LNCAP (cell line): ENCODE measurements around the gene SCN2A.

Experiments
- TF ChIP-seq, protein P1 (sequence below): fragments of 450-650 bp; IDR thresholded peaks from 2 replicates; pipeline ENCODE4 v1.5.1; 2017; ENCODE audit warnings: mild to moderate bottlenecking

Gene SCN2A

DNA sequence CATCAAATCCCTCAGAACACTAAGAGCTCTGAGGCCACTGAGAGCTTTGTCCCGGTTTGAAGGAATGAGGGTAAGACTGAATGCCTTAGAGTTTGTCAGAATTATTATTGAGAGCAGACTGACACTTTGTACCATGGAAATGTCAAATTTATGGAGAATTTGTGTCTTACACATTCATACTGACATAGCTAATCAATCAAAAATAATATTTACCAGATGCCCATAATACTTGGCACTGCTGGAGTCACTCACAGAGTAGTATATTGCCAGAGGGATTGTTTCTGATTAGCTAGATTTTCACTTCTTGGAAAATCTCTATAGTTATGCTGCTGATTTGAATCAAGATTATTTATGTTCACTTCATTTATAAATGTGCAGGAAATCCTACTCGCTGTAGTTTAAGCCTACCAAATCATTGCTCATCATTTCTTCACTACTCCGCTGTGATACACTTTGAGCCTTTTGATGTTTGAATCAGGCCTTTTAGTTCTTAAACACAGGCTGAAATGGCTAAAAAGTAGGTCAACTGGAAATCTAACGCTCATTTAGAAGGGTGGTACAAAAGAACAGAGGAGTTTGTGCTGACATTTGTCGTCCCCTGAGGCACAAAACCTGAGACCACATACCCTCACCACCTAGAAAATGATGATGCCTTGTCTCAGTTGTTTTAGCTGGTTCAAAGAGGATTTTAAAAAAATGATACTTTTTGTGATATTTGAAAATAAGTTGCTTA is 134.2 kb downstream of the SCN2A start:
- TF ChIP-seq, protein P1, sequence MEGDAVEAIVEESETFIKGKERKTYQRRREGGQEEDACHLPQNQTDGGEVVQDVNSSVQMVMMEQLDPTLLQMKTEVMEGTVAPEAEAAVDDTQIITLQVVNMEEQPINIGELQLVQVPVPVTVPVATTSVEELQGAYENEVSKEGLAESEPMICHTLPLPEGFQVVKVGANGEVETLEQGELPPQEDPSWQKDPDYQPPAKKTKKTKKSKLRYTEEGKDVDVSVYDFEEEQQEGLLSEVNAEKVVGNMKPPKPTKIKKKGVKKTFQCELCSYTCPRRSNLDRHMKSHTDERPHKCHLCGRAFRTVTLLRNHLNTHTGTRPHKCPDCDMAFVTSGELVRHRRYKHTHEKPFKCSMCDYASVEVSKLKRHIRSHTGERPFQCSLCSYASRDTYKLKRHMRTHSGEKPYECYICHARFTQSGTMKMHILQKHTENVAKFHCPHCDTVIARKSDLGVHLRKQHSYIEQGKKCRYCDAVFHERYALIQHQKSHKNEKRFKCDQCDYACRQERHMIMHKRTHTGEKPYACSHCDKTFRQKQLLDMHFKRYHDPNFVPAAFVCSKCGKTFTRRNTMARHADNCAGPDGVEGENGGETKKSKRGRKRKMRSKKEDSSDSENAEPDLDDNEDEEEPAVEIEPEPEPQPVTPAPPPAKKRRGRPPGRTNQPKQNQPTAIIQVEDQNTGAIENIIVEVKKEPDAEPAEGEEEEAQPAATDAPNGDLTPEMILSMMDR, result no peak

DNA sequence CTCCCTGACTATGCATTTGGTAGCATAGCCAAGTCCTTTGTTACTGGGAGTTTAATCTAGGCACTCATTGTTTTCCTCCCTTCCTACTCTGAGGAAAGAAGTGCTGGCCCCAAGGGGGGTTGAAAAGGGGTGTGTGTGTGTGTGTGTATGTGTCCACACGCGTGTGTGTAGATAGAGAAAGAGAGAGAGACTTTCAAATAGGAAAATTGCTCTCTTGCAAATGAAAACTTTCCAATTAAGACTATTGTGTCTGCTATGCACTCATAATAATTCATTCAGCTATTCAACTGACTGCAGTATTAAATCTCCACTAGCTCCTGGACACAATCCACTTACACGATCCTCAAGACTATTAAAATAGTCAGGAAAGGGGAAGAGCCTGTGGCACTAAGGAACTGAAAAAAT is 137.4 kb downstream of the SCN2A start:
- TF ChIP-seq, protein P1, result no peak

DNA sequence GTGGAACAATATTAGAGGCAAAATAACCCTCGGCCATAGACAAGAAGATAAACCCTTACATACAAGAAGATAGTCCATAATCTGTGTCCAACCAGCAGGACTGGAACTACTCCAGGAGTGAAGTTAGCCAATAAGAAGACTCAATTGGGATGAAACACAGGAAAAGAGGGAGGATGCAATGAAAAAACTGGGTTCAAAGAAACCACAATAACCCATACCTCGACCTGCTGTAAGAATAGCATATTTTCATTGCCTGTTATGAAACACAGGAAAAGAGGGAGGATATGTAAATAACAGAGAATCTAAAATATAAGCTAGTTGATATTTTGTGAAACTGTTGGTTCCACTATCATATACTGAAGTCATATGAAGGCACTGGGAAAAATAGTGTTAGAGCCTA is 143.1 kb downstream of the SCN2A start:
- TF ChIP-seq, protein P1, result no peak

DNA sequence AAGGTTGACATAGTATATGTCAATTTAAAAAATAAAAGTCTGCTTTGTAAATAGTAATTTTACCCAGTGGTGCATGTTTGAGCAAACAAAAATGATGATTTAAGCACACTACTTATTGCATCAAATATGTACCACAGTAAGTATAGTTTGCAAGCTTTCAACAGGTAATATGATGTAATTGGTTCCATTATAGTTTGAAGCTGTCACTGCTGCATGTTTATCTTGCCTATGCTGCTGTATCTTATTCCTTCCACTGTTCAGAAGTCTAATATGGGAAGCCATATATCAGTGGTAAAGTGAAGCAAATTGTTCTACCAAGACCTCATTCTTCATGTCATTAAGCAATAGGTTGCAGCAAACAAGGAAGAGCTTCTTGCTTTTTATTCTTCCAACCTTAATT is 151.7 kb downstream of the SCN2A start:
- TF ChIP-seq, protein P1, result no peak

DNA sequence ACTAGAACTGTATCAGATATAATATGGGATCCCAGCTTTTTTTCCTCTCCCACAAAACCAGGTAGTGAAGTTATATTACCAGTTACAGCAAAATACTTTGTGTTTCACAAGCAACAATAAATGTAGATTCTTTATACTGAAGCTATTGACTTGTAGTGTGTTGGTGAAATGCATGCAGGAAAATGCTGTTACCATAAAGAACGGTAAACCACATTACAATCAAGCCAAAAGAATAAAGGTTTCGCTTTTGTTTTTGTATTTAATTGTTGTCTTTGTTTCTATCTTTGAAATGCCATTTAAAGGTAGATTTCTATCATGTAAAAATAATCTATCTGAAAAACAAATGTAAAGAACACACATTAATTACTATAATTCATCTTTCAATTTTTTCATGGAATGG is 152.6 kb downstream of the SCN2A start:
- TF ChIP-seq, protein P1, result no peak

DNA sequence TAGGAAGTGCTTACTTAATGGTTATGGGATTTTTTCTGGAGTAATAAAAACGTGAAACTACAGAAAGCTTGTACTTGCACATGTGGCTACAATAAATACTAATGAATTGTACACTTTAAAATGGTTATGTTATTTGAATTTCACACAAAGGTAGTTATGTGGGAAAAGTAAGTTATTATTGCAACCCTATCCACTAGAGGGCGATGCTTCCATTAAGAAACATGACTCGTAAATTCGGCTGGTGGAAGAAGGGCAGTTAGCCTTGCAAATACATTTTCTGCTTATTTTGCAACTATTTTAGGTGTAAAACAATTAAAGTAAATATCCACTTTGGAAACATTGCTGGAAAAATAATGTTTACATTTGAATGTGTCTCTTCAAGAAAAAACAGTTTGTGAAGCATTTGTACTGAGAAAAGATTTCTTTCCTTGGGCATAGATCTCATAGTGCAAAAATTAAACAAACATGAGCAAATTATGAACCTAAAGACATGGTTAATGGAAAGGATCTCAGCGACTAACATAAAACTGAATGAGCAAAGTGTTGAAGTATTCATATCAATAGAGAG is 162.2 kb downstream of the SCN2A start:
- TF ChIP-seq, protein P1, result peak; percentile 59

DNA sequence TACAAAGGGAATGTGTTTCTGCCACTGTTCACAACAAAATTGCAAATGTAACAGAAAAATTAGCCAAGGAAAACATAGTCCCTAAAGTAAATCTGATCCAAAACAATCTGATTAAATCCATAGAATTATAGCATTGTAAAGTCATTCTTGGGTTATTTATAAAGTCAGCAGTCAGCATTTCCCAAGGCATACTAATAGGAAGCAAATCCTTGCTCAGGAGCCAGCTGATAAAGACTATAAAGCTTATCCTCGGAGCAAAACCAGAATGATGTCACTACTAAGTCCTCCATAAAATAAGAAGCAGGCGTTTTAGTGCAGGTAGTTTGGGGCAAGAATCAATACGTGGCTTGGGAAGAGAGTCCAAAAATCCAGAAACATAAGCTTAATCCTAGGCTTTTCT is 162.9 kb downstream of the SCN2A start:
- TF ChIP-seq, protein P1, result no peak
